Measurements from ENCODE around the gene ZNF35. TPM values are rescaled to one million over a fixed set of nuclear protein-coding genes. Genes with fewer than 3 reads are reported as not detected.

The ZNF35 gene
- total and polyA plus RNA-seq, 10 of the 15 experiments (the other 5 are each of a cell fraction or from before 2014, with no cell fraction given), result 9.3 to 21.1 (median 13.4) TPM

- Histone ChIP-seq H4K20me1 (ENCODE audit: control insufficient read depth, insufficient read depth) (no peaks in the 10 kb centered on the region), H3K79me2 (ENCODE audit: control insufficient read depth, insufficient read depth, low read length) (no peaks in the 10 kb centered on the region), H3K4me2 (ENCODE audit: control insufficient read depth, insufficient read depth) (no peak overlapping the region), H2AFZ (ENCODE audit: control insufficient read depth, low read depth, low read length) (no peak overlapping the region), H3K27ac (ENCODE audit: control insufficient read depth, insufficient read depth) (no peak overlapping the region), H3K9ac (ENCODE audit: control insufficient read depth, insufficient read depth, low read length) (no peak overlapping the region), H3K27me3 (replicated peaks in 1 of 2; ENCODE audit: control insufficient read depth in 2 of 2, insufficient read depth in 2 of 2, low read length in 1 of 2) (no peaks in the 10 kb centered on the region), H3K9me3 (replicated peaks; ENCODE audit: control insufficient read depth, insufficient read depth, low read length) (peaks cover 41% of the 10 kb centered on the region), H3K36me3 (ENCODE audit: control insufficient read depth in 2 of 2, insufficient read depth in 2 of 2, low read length in 1 of 2) (peaks cover 7 to 18% of the 10 kb centered on the region in 2 experiments), H3K4me1 (ENCODE audit: control insufficient read depth, insufficient read depth, low read length) (no peaks in the 10 kb centered on the region), H3K4me3 (no peak overlapping the region)
- FAIRE-seq, result no peak
- RAD21 ChIA-PET (ENCODE audit: unreplicated experiment), result no interaction called here
- SMC1A ChIA-PET (ENCODE audit: uncharacterized antibody, unreplicated experiment), result no interaction called here
- no peak for DNase-seq (ENCODE audit: low read depth, low spot score)
- intact Hi-C loops (cut with micrococcal nuclease; ENCODE audit: unreplicated experiment), result loop anchor here (10.0 kb wide), 1 partner anchor 122 kb away; the partner anchor contains the start of genes KIAA1143 and KIF15
- in situ Hi-C loops (cut with MboI), result no loop called here
- TF ChIP-seq CBX5 (IDR thresholded peaks at IDR 0.05; ENCODE audit: low read depth) (0 out of 2 replicates have a peak, but pooled peaks have one; percentile 31), TCF12 (IDR thresholded peaks at IDR 0.05; ENCODE audit: low read depth, low read length) (no peak)
- WGBS (ENCODE audit: insufficient coverage, insufficient replicate concordance, low lambda C conversion rate, missing lambda C conversion rate), result 95% methylated on average over 4 of the region's 4 CpGs
- no TSS peak for BruUV-seq (replicated peaks)
- ATAC-seq, result no peak
- CTCF ChIA-PET, result no interaction called here
- POLR2A ChIA-PET, result no interaction called here
Observed at GRCh38 chr3:44642337-44642736, 6.2 kb upstream of the ZNF35 start.

GRCh38 chr3:44643024-44643423, 5.5 kb upstream of the ZNF35 start:
- no peak overlapping the region for H2AFZ ChIP-seq (ENCODE audit: control insufficient read depth, low read depth, low read length)
- H4K20me1 ChIP-seq (ENCODE audit: control insufficient read depth, insufficient read depth), result no peaks in the 10 kb centered on the region
- TSS peak; percentile 31 for BruUV-seq (replicated peaks)
- intact Hi-C loops (cut with micrococcal nuclease; ENCODE audit: unreplicated experiment), result loop anchor here (10.0 kb wide), 1 partner anchor 122 kb away; the partner anchor contains the start of genes KIAA1143 and KIF15
- H3K4me2 ChIP-seq (ENCODE audit: control insufficient read depth, insufficient read depth), result no peak overlapping the region
- no peaks in the 10 kb centered on the region for H3K27me3 ChIP-seq (replicated peaks in 1 of 2; ENCODE audit: control insufficient read depth in 2 of 2, insufficient read depth in 2 of 2, low read length in 1 of 2)
- in situ Hi-C loops (cut with MboI), result no loop called here
- POLR2A ChIA-PET, result no interaction called here
- CTCF ChIA-PET, result no interaction called here
- no peaks in the 10 kb centered on the region for H3K4me1 ChIP-seq (ENCODE audit: control insufficient read depth, insufficient read depth, low read length)
- H3K27ac ChIP-seq (ENCODE audit: control insufficient read depth, insufficient read depth), result no peak overlapping the region
- DNase-seq (ENCODE audit: low read depth, low spot score), result no peak
- TF ChIP-seq CBX5 (IDR thresholded peaks at IDR 0.05; ENCODE audit: low read depth) (peak; percentile 60; the same call in 1 of the 2 replicates), YBX1 (IDR thresholded peaks at IDR 0.05) (no peak)
- no peak overlapping the region for H3K4me3 ChIP-seq
- FAIRE-seq, result no peak
- RAD21 ChIA-PET (ENCODE audit: unreplicated experiment), result no interaction called here
- peaks cover 7 to 18% of the 10 kb centered on the region in 2 experiments for H3K36me3 ChIP-seq (ENCODE audit: control insufficient read depth in 2 of 2, insufficient read depth in 2 of 2, low read length in 1 of 2)
- SMC1A ChIA-PET (ENCODE audit: uncharacterized antibody, unreplicated experiment), result no interaction called here
- no peaks in the 10 kb centered on the region for H3K79me2 ChIP-seq (ENCODE audit: control insufficient read depth, insufficient read depth, low read length)
- WGBS (ENCODE audit: insufficient coverage, insufficient replicate concordance, low lambda C conversion rate, missing lambda C conversion rate), result 97% methylated on average over 4 of the region's 4 CpGs
- peaks cover 40% of the 10 kb centered on the region for H3K9me3 ChIP-seq (replicated peaks; ENCODE audit: control insufficient read depth, insufficient read depth, low read length)
- no peak for ATAC-seq
- no peak overlapping the region for H3K9ac ChIP-seq (ENCODE audit: control insufficient read depth, insufficient read depth, low read length)
